ENCODE results near the gene MAGEB2. TPM values are rescaled to one million over a fixed set of nuclear protein-coding genes. Genes with fewer than 3 reads are reported as not detected.

Gene MAGEB2
- total RNA-seq, 1 donor = not detected

Other genes starting within 250 kb of the MAGEB2 start
- gene MAGEB3, start 15.1 kb downstream of the MAGEB2 start, total RNA-seq = not detected
- gene MAGEB4, start 26.4 kb downstream of the MAGEB2 start, total RNA-seq = not detected
- gene MAGEB1, start 31.6 kb downstream of the MAGEB2 start, total RNA-seq = not detected
- gene NR0B1, start 93.8 kb downstream of the MAGEB2 start, total RNA-seq = 0.27 TPM